ENCODE data around the gene PERM1.

Gene PERM1

GRCh38 chr1:943545-944340 lies 38.1 kb downstream of the PERM1 start:
- no peak for DNase-seq

GRCh38 chr1:942864-943533 lies 38.9 kb downstream of the PERM1 start:
- no peak for DNase-seq

GRCh38 chr1:942411-942821 lies 39.5 kb downstream of the PERM1 start:
- DNase-seq = no peak

GRCh38 chr1:941588-942383 lies 40.1 kb downstream of the PERM1 start:
- no peak for DNase-seq

- no peak for DNase-seq
Observed at GRCh38 chr1:941015-941587, 40.8 kb downstream of the PERM1 start.

- DNase-seq = no peak
Observed at GRCh38 chr1:940107-941014, 41.5 kb downstream of the PERM1 start.

- no peak for DNase-seq
Observed at GRCh38 chr1:939511-940106, 42.3 kb downstream of the PERM1 start.

GRCh38 chr1:938711-939489 lies 43.0 kb downstream of the PERM1 start:
- DNase-seq = no peak

GRCh38 chr1:938088-938683 lies 43.7 kb downstream of the PERM1 start:
- DNase-seq = no peak

GRCh38 chr1:937521-937920 lies 44.4 kb downstream of the PERM1 start:
- no peak for DNase-seq

- DNase-seq = no peak
Observed at GRCh38 chr1:936348-937264, 45.3 kb downstream of the PERM1 start.

- no peak for DNase-seq
Observed at GRCh38 chr1:935751-936231, 46.1 kb downstream of the PERM1 start.

GRCh38 chr1:934991-935750 lies 46.7 kb downstream of the PERM1 start:
- DNase-seq = no peak

- no peak for DNase-seq
Observed at GRCh38 chr1:933603-933940, 48.3 kb downstream of the PERM1 start.

GRCh38 chr1:932776-933602 lies 48.9 kb downstream of the PERM1 start:
- no peak for DNase-seq

- DNase-seq = no peak
Observed at GRCh38 chr1:932173-932510, 49.8 kb downstream of the PERM1 start.

GRCh38 chr1:931380-932172 lies 50.3 kb downstream of the PERM1 start:
- no peak for DNase-seq

Measured in NCI-H2029 (cell line).